Transverse colon (tissue), 4 donors: Measurements from ENCODE around the gene LRRC42. TPM values are rescaled to one million over a fixed set of nuclear protein-coding genes. Genes with fewer than 3 reads are reported as not detected.
"Not testable (repeated sequence)": the region's sequence is repeated elsewhere in the genome, so short reads cannot be mapped to it uniquely, and the experiment has no call there.

Experiments used
- DNase-seq: peaks from one replicate; pipeline ENCODE4 v3.0.0-alpha.2; 2019
- H3K27ac ChIP-seq, 4 donors: fragments of 200-600 bp; sonication (generic); 2 replicates each; pipeline ENCODE4 v1.5.1; 2016 to 2018; ENCODE audit warnings: inconsistent platforms in 4 of 4
- H3K27me3 ChIP-seq: fragments of 200-600 bp; sonication (generic); 2 replicates; pipeline ENCODE4 v1.5.1; 2017; ENCODE audit warnings: inconsistent platforms
- H3K36me3 ChIP-seq, 4 donors: fragments of 200-600 bp; sonication (generic); 2 replicates each; pipeline ENCODE4 v1.5.1; 2017 to 2019; ENCODE audit warnings: inconsistent platforms in 4 of 4
- H3K4me1 ChIP-seq, 4 donors: fragments of 200-600 bp; sonication (generic); 2 replicates each; pipeline ENCODE4 v1.5.1; 2017 to 2020; ENCODE audit warnings: inconsistent platforms in 4 of 4
- H3K4me3 ChIP-seq, 4 donors: fragments of 200-600 bp; sonication (generic); 1 replicate in 1 of 4; 2 replicates in 3 of 4; pipeline versions ENCODE4 v1.5.1 to v1.6.1; 2017 to 2019; ENCODE audit warnings: inconsistent platforms in 4 of 4
- H3K9me3 ChIP-seq, 2 donors: fragments of 200-600 bp; sonication (generic); 2 replicates each; pipeline ENCODE4 v1.5.1; 2017 to 2019; ENCODE audit warnings: inconsistent platforms in 2 of 2
- CTCF ChIP-seq, 5 experiments: fragments of 200-600 bp in 3 of 5; fragments of 450-650 bp in 2 of 5; sonication (generic) in 3 of 5; IDR thresholded peaks; 1 replicate in 2 of 5; 2 replicates in 3 of 5; pipeline ENCODE4 v1.5.1; 2016 to 2017; ENCODE audit warnings: antibody characterized with exemption in 5 of 5, inconsistent platforms in 3 of 5, mild to moderate bottlenecking in 2 of 5, moderate library complexity in 1 of 5
- EP300 ChIP-seq: sonication (generic); formaldehyde crosslinking; IDR thresholded peaks from one replicate; pipeline ENCODE4 v1.6.1; 2017; ENCODE audit warnings: antibody characterized with exemption, low read depth
- POLR2A ChIP-seq: fragments of 450-650 bp; IDR thresholded peaks from one replicate; pipeline ENCODE4 v1.6.1; 2016; ENCODE audit warnings: antibody characterized with exemption, mild to moderate bottlenecking, moderate library complexity
- POLR2AphosphoS5 ChIP-seq, 3 donors: sonication (generic); formaldehyde crosslinking; IDR thresholded peaks; one replicate each; pipeline ENCODE4 v1.6.1; 2016; ENCODE audit warnings: antibody characterized with exemption in 3 of 3
- WGBS, 2 donors: methylation state at CpG; one replicate each; pipeline ENCODE4 v1.1.5; 2018; ENCODE audit warnings: low coverage in 1 of 2; 5-methylcytosine and 5-hydroxymethylcytosine counted together
- in situ Hi-C, 4 donors: fragments of 200-750 bp; cut with MboI; loops; one replicate each; pipeline versions ENCODE4 v1.15.0 to v1.15.1; 2017; ENCODE audit warnings: low sequenced_read_pairs in 3 of 4, low pct_ligation_motif_present in 1 of 4, low pct_unique_long_range_greater_than_20kb in 1 of 4
- intact Hi-C: fragments of 100-400 bp; cut with DNase I; formaldehyde crosslinking; loops from one replicate; pipeline ENCODE4 v1.15.1; 2023; ENCODE audit warnings: low total_unique reads
- total RNA-seq, 4 donors: library from RNA; depleted of rRNA; stranded (reverse); fragments of >200 nt; gene quantifications; one replicate each; pipeline ENCODE4 v1.1.0, GENCODE V29; 2016

The LRRC42 gene
- total RNA-seq, 4 donors from 2014 or later = 4.4 to 24.7 (median 17.5) TPM

GRCh38 chr1:53992085-53992874 is 46.1 kb downstream of the LRRC42 start:
- no peaks in the 10 kb centered on the region for H3K4me1 ChIP-seq
- intact Hi-C loops (no loop called here), in situ Hi-C loops (no loop called here)
- no peaks in the 10 kb centered on the region for H3K36me3 ChIP-seq
- TF ChIP-seq EP300 (no peak), CTCF (IDR thresholded peaks at IDR 0.05) (peak in 1 of 5 experiments; percentile 10), POLR2AphosphoS5 (IDR thresholded peaks at IDR 0.05) (no peak)
- DNase-seq = no peak
- H3K27me3 ChIP-seq = no peaks in the 10 kb centered on the region
- H3K9me3 ChIP-seq = no peaks in the 10 kb centered on the region
- no peak overlapping the region for H3K4me3 ChIP-seq
- no peak overlapping the region for H3K27ac ChIP-seq
- WGBS, 2 donors = 64% methylated on average over 3 of the region's 4 CpGs; no CpG with 5 or more reads in 1 of the 2 donors

GRCh38 chr1:53994516-53994915 is 48.4 kb downstream of the LRRC42 start:
- H3K27ac ChIP-seq, H3K4me1 ChIP-seq, H3K36me3 ChIP-seq, in situ Hi-C loops, H3K27me3 ChIP-seq, intact Hi-C loops, DNase-seq, H3K4me3 ChIP-seq, H3K9me3 ChIP-seq: not testable (repeated sequence)
- WGBS, 2 donors = 81 to 85% methylated on average over 2 of the region's 2 CpGs

- Histone ChIP-seq H3K27ac (no peak overlapping the region), H3K9me3 (no peaks in the 10 kb centered on the region), H3K4me3 (no peak overlapping the region), H3K27me3 (no peaks in the 10 kb centered on the region), H3K36me3 (no peaks in the 10 kb centered on the region), H3K4me1 (no peaks in the 10 kb centered on the region)
- TF ChIP-seq POLR2A = no peak
- TF ChIP-seq EP300 = no peak
- TF ChIP-seq CTCF (IDR thresholded peaks at IDR 0.05) = no peak
- TF ChIP-seq POLR2AphosphoS5 (IDR thresholded peaks at IDR 0.05) = no peak
- DNase-seq = no peak
- intact Hi-C loops = no loop called here
- in situ Hi-C loops = no loop called here
- WGBS, 2 donors = 93% methylated on average over 1 of the region's 1 CpG; no CpG with 5 or more reads in 1 of the 2 donors
Observed at GRCh38 chr1:53995683-53996082, 49.5 kb downstream of the LRRC42 start.

GRCh38 chr1:53998223-53998622 is 52.1 kb downstream of the LRRC42 start:
- 88 to 92% methylated on average over 1 of the region's 1 CpG for WGBS, 2 donors
- in situ Hi-C loops = no loop called here
- Histone ChIP-seq H3K4me3 (no peak overlapping the region), H3K9me3 (no peaks in the 10 kb centered on the region), H3K36me3 (no peaks in the 10 kb centered on the region), H3K27me3 (no peaks in the 10 kb centered on the region), H3K4me1 (no peaks in the 10 kb centered on the region), H3K27ac (no peak overlapping the region)
- no peak for TF ChIP-seq EP300
- TF ChIP-seq POLR2A = no peak
- TF ChIP-seq POLR2AphosphoS5 (IDR thresholded peaks at IDR 0.05) = no peak
- TF ChIP-seq CTCF (IDR thresholded peaks at IDR 0.05) = no peak
- DNase-seq = no peak
- intact Hi-C loops = no loop called here

GRCh38 chr1:53999920-54000319 is 53.8 kb downstream of the LRRC42 start:
- H3K27me3 ChIP-seq = no peaks in the 10 kb centered on the region
- H3K36me3 ChIP-seq = no peaks in the 10 kb centered on the region
- no peak for DNase-seq
- H3K27ac ChIP-seq = no peak overlapping the region
- no peak for TF ChIP-seq POLR2A
- TF ChIP-seq EP300 = no peak
- no peak for TF ChIP-seq CTCF (IDR thresholded peaks at IDR 0.05)
- TF ChIP-seq POLR2AphosphoS5 (IDR thresholded peaks at IDR 0.05) = no peak
- H3K4me1 ChIP-seq = no peaks in the 10 kb centered on the region
- in situ Hi-C loops (no loop called here), intact Hi-C loops (loop anchor here (2.0 kb wide), 1 partner anchor 65 kb away; no protein-coding TSS in a partner anchor)
- no peak overlapping the region for H3K4me3 ChIP-seq
- no peaks in the 10 kb centered on the region for H3K9me3 ChIP-seq
